ENCODE data around the gene HID1. TPM values are rescaled to one million over a fixed set of nuclear protein-coding genes. Genes with fewer than 3 reads are reported as not detected.

HID1 gene
- polyA plus RNA-seq, 2 of the 4 experiments (the other 2 are of a cell fraction) = 5.2 to 11.7 TPM

DNA sequence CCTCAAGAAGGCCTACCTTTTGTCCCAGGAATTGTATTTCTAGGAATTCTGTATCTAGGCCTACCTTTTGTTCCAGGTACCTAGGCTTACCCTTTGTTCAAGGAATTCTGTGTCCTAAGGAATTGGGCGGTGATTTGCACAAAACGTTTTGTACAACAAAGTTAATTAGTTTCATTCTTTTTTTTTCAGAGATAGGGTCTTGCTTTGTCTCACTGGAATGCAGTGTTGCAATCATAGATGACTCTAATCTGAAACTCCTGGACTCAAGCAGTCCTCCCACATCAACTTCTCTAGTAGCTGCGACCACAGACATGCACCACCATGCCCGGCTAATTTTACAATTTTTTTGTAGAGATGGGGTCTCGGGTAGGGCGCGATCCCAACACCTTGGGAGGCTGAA, 21.9 kb upstream of the HID1 start:
- Histone ChIP-seq H3K4me1 (peaks cover 54% of the 10 kb centered on the region), H3K9me3 (no peaks in the 10 kb centered on the region), H3K4me3 (no peak overlapping the region), H3K4me2 (peak overlapping the region; percentile 11; the same call in 1 of the 3 replicates), H3K27ac (peak overlapping the region; percentile 43 to 95; a peak in 4 of 6 replicates)
- 83% methylated on average over 7 of the region's 7 CpGs for WGBS (ENCODE audit: missing lambda C conversion rate)
- ChIA-PET CTCF (interaction anchor here (0.8 to 17.5 kb wide), 9 partner anchors 11 to 102 kb away, joined by 3 to 332 read pairs (median 4); partner anchors contain the start of genes MRPL58 and OTOP2), POLR2A (interaction anchor here (0.6 kb wide), 1 partner anchor 12 kb away, joined by 4 read pairs; no protein-coding TSS in a partner anchor)
- ATAC-seq = no peak
- no peak for FAIRE-seq
- peak in 1 of 2 experiments; percentile 15; a peak in 2 of 4 replicates for TF ChIP-seq CEBPB (IDR thresholded peaks at IDR 0.05)
- TF ChIP-seq MYC (IDR thresholded peaks at IDR 0.05; ENCODE audit: borderline replicate concordance, low read length) = no peak
- TF ChIP-seq MAFK (IDR thresholded peaks at IDR 0.05; ENCODE audit: partially characterized antibody) = no peak
- DNase-seq (ENCODE audit: low read depth in 1 of 2, low spot score in 1 of 2) = no peak

DNA sequence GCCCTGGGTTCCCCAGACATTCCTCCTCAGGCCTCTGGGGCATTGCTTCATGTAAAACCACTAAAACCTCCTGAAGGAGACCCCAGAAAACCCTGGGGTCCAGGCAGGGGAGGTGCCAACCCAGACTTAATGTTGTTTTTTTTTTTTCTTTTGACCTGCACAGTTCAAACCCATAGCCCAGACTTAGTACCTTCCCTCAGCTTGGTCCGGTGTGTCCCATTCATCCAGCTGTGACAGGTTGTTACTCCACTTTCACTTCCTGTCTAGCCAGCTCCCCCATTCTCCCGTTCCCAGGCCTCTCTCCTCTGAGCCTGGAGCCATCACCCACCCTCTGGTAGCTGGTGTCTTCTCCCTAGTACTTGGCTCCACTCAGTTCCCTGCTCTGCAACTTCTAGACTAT, 19.7 kb upstream of the HID1 start:
- ATAC-seq = no peak
- H3K4me1 ChIP-seq = peaks cover 62% of the 10 kb centered on the region

DNA sequence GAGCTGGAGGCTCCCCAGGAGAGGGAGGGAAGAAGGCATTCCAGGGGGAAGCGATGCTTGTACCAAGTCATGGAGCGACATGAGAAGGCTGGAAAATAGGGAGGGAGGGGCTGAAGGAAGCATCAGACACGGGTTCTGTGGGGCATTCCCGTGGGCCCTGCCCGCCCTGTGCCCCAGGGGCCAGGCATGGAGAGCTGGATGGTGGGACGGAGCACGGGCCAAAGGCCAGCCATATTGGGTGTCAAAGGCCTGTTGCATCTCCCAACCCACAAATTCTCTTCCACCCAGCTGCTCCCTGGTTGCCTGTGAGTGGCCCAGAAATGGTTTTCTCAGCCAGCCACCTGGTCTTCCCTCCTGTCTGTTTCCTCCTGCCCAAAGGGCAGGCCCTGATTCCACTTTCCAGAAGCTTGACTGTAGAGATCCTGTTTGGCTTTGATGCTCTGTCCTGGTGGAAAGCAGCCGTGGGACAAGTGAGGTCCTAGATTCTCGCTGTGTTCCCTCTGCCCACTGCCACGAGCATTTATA, 18.1 kb upstream of the HID1 start:
- WGBS (ENCODE audit: missing lambda C conversion rate) = 93% methylated on average over 10 of the region's 10 CpGs
- POLR2A ChIA-PET = interaction anchor here (0.6 to 7.5 kb wide), 2 partner anchors 21 to 63 kb away, joined by 3 to 107 read pairs; partner anchors contain the start of gene MRPL58
- TF ChIP-seq JUNB (IDR thresholded peaks at IDR 0.05) (no peak), PBX3 (IDR thresholded peaks at IDR 0.05) (no peak), NR3C1 (IDR thresholded peaks at IDR 0.05) (no peak), RFX5 (IDR thresholded peaks at IDR 0.05) (no peak), PHF8 (IDR thresholded peaks at IDR 0.05; ENCODE audit: borderline replicate concordance, low read depth) (no peak), ZNF302 (CRISPR knock-in tag; IDR thresholded peaks at IDR 0.05) (no peak), ZSCAN20 (CRISPR knock-in tag; IDR thresholded peaks at IDR 0.05) (no peak), KDM5A (IDR thresholded peaks at IDR 0.05) (no peak), E2F6 (IDR thresholded peaks at IDR 0.05; ENCODE audit: borderline replicate concordance, low read depth) (no peak)
- Histone ChIP-seq H3K4me3 (no peak overlapping the region), H3K4me2 (peak overlapping the region; percentile 93; the same call in 2 of the 3 replicates), H3K4me1 (peaks cover 68% of the 10 kb centered on the region), H3K9me3 (no peaks in the 10 kb centered on the region), H3K27ac (peak overlapping the region; percentile 94 to 95)
- DNase-seq (ENCODE audit: low read depth in 1 of 2, low spot score in 1 of 2) (no peak), ATAC-seq (no peak), FAIRE-seq (no peak)
- CTCF ChIA-PET = interaction anchor here (2.5 to 17.5 kb wide), 4 partner anchors 15 to 71 kb away, joined by 9 to 332 read pairs (median 122); partner anchors contain the start of genes HID1 and MRPL58

More for the DNA sequence above, 19.7 kb upstream of the HID1 start:
- H3K9me3 ChIP-seq = no peaks in the 10 kb centered on the region
- ChIA-PET CTCF (interaction anchor here (0.7 to 17.5 kb wide), 6 partner anchors 10 to 73 kb away, joined by 3 to 332 read pairs (median 8); partner anchors contain the start of genes MRPL58 and OTOP2), POLR2A (interaction anchor here (7.5 kb wide), 1 partner anchor 20 kb away, joined by 107 read pairs; the partner anchor contains the start of gene MRPL58)
- peak overlapping the region; percentile 94 to 95 for H3K27ac ChIP-seq
- DNase-seq (ENCODE audit: low read depth in 1 of 2, low spot score in 1 of 2) (no peak), FAIRE-seq (no peak)
- WGBS (ENCODE audit: missing lambda C conversion rate) = 38% methylated on average over 2 of the region's 2 CpGs
- H3K4me3 ChIP-seq = no peak overlapping the region
- no peak for TF ChIP-seq RCOR1 (IDR thresholded peaks at IDR 0.05; ENCODE audit: low read depth, low read length)
- no peak for TF ChIP-seq EHF (CRISPR knock-in tag; IDR thresholded peaks at IDR 0.05)
- H3K4me2 ChIP-seq = peak overlapping the region; percentile 93

GRCh38 chr17:74987909-74988711, 15.6 kb upstream of the HID1 start:
- Histone ChIP-seq H3K4me3 (peak overlapping the region; percentile 80), H3K9me3 (no peaks in the 10 kb centered on the region), H3K27ac (peak overlapping the region; percentile 94 to 95), H3K4me1 (peaks cover 56% of the 10 kb centered on the region), H3K4me2 (peak overlapping the region; percentile 93)
- WGBS (ENCODE audit: missing lambda C conversion rate) = 1% methylated on average over 36 of the region's 76 CpGs
- FAIRE-seq (no peak), ATAC-seq (peak; percentile 70 to 71), DNase-seq (ENCODE audit: low read depth in 1 of 2, low spot score in 1 of 2) (peak in 1 of 2 experiments; percentile 74)
- CTCF ChIA-PET = interaction anchor here (0.7 to 17.5 kb wide), 17 partner anchors 8 to 143 kb away, joined by 3 to 332 read pairs (median 8); partner anchors contain the start of genes HID1, MRPL58, NT5C and OTOP2
- POLR2A ChIA-PET = interaction anchor here (0.5 to 7.5 kb wide), 13 partner anchors 15 to 184 kb away, joined by 3 to 107 read pairs (median 4); partner anchors contain the start of genes FDXR, HID1, MRPL58 and SLC16A5
- peak; percentile 21; the same call in 1 of the 2 replicates for TF ChIP-seq MAX (IDR thresholded peaks at IDR 0.05)
- TF ChIP-seq USF2 (IDR thresholded peaks at IDR 0.05) = no peak
- TF ChIP-seq CHD4 (IDR thresholded peaks at IDR 0.05; ENCODE audit: borderline replicate concordance) = no peak
- TF ChIP-seq SMC3 (IDR thresholded peaks at IDR 0.05) = 0 out of 3 replicates have a peak, but pooled peaks have one; percentile 17
- TF ChIP-seq HOXA7 (CRISPR knock-in tag; IDR thresholded peaks at IDR 0.05) = 0 out of 2 replicates have a peak, but pooled peaks have one; percentile 60
- TF ChIP-seq NPAS2 (CRISPR knock-in tag; IDR thresholded peaks at IDR 0.05; ENCODE audit: borderline replicate concordance) = no peak
- TF ChIP-seq MYC (IDR thresholded peaks at IDR 0.05; ENCODE audit: borderline replicate concordance, low read length) = peak; percentile 42; the same call in 1 of the 2 replicates
- peak; percentile 2 to 26; a peak in 2 of 5 replicates for TF ChIP-seq RAD21 (conservative IDR thresholded peaks at IDR 0.05 in 1 of 2, IDR thresholded peaks at IDR 0.05 in 1 of 2)
- TF ChIP-seq TFCP2L1 (CRISPR knock-in tag; IDR thresholded peaks at IDR 0.05) = 0 out of 2 replicates have a peak, but pooled peaks have one; percentile 28
- TF ChIP-seq TP53 (CRISPR knock-in tag; IDR thresholded peaks at IDR 0.05) = peak; percentile 2; the same call in 1 of the 2 replicates
- no peak for TF ChIP-seq RFX5 (IDR thresholded peaks at IDR 0.05)
- TF ChIP-seq E2F6 (IDR thresholded peaks at IDR 0.05; ENCODE audit: borderline replicate concordance, low read depth) = no peak
- no peak for TF ChIP-seq NFE2L2 (conservative IDR thresholded peaks at IDR 0.05; ENCODE audit: low read length)

Measured in A549 (cell line).